RCC 7860 (cell line): ENCODE data around the gene PSMD4.
"Not testable (repeated sequence)": the region's sequence is repeated elsewhere in the genome, so short reads cannot be mapped to it uniquely, and the experiment has no call there.

ENCODE experiments used
- DNase-seq: peaks from one replicate; pipeline ENCODE4 v3.0.0-alpha.2; 2015; ENCODE audit warnings: low spot score
- FAIRE-seq: peaks from 2 replicates; lab custom pipeline; 2012; peaks lifted over from hg19 to GRCh38; lab: Jason Lieb, UNC

PSMD4 gene

DNA sequence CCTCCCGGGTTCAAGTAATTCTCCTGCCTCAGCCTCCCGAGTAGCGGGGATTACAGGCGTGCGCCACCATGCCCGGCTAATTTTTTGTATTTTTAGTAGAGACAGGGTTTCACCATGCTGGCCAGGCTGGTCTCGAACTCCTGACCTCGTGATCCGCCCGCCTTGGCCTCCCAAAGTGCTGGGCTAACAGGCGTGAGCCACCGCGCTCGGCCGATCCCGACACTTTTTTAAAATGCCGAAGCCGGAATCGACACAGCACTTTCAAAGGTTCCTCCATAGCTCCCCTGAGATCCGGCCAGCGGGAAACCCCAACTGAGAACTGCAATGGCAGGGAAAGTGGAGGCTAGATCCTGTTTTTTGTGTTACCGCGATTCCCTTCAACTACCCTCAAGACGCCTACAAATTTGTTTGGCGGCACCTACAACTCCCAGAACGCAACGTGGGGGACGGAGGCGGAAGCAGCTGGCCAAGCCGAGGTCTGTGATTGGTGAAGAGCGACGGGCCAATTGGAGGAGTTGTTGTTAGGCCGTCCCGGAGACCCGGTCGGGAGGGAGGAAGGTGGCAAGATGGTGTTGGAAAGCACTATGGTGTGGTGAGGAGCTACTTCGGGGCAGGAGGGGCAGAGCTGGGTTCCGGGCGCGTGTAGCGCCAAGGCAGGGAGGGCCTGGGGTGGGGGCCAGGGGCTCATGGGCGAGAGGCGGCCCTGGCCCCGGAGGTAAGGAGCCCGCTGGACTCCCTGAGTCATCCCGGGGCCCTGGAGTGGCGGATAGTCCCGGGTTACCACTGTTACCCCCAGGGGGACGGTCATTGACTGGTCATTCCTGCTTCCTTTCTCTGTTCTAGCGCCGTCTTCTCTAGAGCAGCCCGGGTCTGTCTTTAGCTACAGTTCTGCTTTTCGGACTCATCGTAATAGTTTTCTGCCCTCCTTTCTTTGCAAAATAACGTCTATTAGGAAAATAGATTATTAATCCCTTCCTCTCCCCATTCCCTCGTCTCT is at the start of gene PSMD4:
PSMD4 (plus strand) TSS at position 518 of the 997 bp plus-strand sequence; CDS start at position 567, 49 bp downstream.
- DNase-seq (peak; percentile 92), FAIRE-seq (peak; percentile 83)

DNA sequence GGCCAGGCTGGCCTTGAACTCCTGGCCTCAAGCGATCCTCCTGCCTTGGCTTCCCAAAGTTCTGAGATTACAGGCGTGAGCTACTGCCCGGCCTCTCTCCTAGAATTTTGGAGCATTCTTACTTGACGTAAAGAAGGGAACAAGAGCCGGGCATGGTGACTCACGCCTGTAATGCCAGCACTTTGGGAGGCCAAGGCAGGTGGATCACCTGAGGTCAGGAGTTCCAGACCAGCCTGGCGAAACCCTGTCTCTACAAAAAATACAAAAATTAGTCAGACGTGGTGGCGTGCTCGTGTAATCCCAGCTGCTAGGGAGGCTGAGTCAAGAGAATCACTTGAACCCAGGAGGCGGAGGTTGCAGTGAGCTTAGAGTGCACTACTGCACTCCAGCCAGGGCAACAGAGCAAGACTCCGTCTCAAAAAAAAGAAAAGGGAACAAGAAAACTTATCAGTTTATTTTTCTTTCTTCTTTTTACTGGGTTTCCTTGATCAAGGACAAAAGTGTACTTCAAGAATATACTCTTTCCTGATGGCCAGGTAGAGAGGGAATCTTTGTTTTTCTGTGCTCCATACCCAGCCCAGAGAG is 49.1 kb upstream of the PSMD4 start:
- DNase-seq, FAIRE-seq: not testable (repeated sequence)

DNA sequence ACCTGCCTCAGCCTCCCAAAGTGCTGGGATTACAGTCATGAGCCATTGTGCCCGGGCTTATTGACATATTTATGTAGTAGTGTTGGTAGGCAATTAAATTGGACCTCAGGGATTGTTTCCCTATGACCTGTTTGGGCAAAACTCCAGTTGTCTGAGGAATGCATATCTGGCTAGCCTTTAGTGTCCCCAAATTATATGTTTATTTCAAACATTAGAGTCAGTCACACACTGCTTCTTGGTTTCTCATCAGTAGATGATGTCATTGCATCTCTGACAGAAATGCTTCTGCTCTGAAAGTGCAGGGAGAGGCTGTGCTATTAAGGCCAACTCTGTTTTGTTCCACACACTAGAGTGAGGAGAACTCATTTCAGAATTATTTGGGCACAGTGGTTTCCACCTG is 43.7 kb upstream of the PSMD4 start:
- DNase-seq (no peak), FAIRE-seq (no peak)

DNA sequence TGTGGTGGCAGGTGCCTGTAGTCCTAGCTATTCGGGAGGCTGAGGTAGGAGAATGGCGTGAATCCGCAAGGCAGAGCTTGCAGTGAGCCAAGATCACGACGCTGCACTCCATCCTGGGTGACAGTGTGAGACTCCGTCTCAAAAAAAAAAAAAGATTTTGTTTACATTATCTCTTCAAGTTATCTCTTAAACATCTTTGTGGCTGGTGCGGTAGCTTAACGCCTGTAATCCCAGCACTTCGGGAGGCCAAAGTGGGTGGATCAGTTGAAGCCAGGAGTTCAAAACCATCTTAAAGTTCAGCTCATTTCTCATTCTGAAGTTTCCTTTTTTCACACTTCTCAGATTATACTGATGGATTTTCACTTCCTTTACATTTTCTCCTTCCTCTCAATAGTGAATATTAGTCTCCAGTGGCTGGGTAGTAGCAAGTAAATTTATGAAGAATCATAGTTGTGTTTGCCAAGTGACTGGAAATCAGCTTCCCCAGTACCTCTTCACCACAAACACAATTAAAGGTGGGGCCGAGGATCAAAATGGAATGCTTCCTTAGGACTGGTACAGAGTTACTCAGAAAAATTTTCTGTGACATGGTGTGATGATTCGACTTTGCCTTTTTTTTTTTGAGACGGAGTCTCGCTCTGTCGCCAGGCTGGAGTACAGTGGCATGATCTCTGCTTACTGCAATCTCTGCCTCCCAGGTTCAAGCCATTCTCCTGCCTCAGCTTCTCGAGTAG is 42.4 kb upstream of the PSMD4 start:
- FAIRE-seq: no peak
- DNase-seq: no peak

DNA sequence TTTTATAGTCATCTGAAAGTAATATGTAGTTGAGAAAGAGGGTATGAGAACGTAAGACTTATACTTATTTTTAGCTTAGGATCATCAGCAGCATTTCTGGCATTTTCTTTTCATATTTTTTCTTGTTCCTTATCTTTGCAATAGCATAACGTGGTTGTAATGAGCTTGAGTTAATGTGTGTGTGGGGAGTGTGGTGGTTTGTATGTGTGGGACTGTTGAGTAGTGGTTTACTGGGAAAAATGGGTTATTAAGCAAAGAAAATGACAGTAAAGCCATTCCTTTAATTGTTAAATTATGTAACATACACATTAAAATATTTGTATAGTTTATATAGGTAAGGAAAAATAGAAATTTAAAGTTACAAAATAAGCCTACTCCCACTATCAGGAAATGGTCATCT is 41.0 kb upstream of the PSMD4 start:
- DNase-seq: no peak
- FAIRE-seq: no peak

DNA sequence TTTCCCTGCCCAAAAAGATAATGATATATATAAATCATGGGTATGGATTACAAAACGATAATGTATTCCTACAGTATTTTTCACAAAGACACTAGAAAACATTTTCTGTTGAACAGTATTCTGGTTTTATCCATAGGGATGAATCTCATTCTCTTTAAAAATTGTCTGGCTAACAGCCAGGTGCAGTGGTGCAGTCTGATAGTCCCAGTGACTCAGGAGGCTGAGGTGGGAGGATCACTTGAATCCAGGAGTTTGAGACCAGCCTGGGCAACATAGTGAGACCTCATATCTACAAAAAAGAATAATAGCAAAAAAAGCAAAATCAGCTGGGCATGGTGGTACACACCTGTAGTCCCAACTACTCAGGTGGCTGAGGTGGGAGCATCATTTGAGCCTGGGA is 32.9 kb upstream of the PSMD4 start:
- DNase-seq (no peak), FAIRE-seq (no peak)

DNA sequence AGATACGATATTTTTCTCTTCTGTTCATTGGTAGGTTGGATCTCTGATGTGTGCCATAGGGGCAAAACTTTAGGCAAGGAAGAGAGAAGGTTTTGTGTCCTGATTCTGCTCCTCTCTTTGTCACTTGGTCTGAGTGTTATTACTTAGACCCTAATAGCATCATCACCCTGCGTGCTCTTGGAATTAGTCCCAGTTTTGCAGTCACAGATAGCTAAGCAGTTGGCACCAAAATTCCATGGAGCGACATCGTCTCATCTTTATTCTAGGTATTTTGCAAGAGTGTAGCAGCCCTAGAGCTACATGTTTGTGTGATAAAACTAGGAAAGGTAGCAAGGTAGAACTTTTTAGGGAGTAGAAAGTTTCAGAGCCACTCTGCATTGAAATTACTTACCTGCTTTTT is 32.4 kb upstream of the PSMD4 start:
- no peak for FAIRE-seq
- no peak for DNase-seq

DNA sequence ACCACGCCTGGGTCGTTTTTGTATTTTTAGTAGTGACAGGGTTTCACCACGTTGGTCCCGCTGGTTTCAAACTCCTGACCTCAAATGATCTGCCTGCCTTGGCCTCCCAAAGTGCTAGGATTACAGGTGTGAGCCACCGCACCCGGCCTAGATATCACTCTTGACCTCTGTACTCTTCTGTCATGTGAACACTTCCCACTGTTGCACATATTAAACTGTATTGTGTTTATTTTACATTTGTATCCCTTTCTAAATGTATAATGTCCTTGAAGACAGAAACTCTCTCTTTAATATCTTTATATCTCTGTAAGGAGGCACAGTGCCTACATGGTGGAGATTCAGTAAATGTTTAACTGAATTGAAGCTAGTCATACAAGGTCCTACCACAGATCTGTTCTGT is 19.3 kb upstream of the PSMD4 start:
- peak; percentile 46 for FAIRE-seq

DNA sequence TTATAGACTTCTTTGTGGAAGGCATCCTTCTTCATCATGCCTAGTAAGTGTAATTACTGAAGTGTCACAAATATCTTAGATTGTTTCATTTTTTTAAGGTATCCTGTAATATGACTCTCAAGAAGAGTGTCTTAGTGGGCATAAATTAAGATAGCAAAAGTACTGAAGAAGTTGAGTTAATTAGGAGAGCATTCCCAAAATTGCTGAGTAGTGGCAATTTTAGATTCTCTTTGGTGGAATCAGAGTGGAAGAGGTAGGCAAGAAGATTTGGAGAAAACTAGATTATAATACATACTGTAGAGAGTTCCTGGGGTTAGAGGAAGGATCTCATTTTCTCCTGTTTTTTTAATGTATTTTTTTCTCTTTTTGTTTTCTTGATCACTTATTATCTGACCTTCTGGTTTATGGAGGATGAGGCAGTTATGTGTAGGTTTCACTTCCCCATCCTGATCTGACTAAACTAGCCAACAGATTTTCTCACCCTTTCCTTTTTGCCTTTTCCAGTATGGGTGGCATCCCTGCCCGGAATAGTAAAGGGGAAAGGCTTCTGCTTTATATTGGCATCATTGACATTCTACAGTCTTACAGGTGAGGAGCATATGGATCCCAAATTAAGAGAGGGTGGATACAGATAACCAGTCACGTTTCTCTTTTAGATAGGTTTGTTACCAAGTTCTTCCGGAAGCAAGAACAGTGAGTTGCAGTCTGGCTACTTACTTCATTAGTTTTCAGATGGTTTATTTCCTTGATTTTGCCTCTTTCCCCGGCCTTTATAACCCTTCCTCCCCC is 16.7 kb upstream of the PSMD4 start:
- DNase-seq: no peak
- no peak for FAIRE-seq

More for the DNA sequence above, 19.3 kb upstream of the PSMD4 start:
- no peak for DNase-seq

DNA sequence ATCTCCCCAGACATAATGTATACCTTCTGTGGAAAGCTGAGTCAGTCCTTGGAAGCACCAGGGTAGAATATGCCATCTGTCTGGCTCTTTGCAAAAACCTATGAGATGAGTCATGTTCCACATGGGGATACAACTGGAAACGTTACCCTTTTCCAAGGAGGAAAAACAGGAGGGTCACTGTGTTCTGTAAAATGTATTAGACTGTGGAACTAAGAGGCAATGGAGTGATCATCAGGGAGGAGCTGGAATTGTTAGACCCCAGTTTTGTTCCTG is 16.1 kb upstream of the PSMD4 start:
- DNase-seq (peak; percentile 74), FAIRE-seq (peak; percentile 91)

DNA sequence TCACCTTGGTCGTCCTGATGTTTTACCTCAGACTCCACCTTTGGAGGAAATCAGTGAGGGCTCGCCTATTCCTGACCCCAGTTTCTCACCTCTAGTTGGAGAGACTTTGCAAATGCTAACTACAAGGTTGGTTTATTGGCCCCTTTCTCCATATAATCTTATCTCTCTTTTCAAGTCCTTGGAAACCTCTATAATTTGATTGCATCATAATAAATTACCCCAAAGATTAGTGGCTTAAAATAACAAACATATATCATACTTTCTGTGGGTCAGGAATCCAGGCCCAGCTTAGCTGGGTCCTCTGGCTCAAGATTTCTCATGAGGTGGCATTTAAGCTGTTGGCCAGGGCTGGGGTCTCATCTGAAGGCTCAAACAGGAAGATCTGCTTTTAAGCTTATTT is 12.1 kb upstream of the PSMD4 start:
- FAIRE-seq: no peak
- DNase-seq: no peak

DNA sequence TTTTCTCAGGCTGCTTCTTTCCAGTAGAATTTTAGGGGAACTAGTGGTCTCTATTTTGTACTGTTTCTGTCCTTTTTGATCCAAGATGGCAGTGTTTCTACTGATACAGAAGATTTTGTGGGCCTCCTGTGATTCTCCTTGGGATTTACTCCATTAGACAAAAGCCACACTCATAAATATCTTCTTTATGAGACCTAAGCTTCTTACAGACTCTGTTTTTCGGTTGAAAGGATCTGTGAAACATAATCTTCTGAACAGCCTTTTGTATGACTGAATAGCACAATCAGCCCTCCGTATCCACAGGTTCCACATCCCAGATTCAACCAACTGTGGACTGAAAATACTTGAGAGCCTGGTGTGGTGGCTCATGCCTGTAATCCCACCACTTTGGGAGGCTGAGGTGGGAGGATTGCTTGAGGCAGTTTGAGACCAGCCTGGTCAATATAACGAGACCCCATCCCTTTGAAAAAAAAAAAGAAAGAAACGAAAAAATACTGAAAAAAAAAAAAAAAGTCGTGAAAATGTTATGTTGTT is 10.8 kb upstream of the PSMD4 start:
- DNase-seq (no peak), FAIRE-seq (no peak)

DNA sequence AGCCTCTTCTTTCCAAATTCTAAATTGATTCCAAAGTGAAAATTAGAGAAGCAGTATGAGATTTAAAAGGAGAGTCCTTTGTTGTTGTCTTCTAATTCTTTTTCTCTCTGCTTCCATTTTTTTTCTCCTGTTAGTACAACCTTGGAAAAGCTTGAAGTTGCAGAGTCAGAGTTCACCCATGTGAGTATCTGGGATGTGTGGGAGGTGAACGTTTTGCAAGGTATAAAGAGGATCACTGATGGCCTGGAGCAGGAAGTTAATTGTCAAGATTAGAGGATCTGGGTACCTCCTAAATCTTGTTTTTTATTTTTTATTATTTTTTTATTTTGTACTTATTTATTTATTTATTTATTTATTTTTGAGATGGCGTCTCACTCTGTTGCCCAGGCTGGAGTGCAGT is 7.7 kb upstream of the PSMD4 start:
- FAIRE-seq (no peak), DNase-seq (no peak)

DNA sequence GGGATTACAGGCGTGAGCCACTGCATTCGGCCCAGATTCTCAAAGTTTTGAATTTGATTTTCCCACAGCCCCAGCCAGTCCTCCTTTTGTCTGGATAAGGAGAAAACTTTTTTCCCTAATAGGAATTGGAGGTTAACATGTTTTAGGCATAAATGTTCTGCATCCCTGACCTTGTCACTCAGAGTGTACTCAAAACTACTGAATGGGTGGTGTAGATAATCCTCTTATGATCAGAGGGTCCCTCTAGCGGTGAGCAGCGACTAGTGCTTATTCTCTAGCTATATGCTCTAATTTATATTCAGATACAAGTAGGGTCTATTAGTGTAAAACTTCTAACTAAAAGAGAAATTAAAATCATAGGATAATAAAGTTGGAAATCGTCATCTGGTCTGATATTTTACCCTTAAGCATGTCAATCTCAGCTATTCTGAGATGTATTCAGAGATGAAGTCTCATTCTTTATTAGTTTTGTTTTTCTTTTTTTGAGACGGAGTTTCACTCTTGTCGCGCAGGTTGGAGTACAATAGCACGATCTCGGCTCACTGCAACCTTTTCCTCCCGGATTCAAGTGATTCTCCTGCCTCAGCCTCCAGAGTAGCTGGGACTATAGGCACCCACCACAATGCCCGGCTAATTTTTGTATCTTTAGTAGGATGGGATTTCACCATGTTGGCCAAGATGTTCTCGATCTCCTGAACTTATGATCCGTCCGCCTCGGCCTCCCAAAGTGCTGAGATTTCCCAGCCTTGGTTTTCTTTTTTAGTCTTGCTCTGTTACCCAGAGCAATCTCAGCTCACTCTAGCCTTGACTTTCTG is 2.7 kb upstream of the PSMD4 start:
- peak; percentile 73 for FAIRE-seq
- peak; percentile 77 for DNase-seq

DNA sequence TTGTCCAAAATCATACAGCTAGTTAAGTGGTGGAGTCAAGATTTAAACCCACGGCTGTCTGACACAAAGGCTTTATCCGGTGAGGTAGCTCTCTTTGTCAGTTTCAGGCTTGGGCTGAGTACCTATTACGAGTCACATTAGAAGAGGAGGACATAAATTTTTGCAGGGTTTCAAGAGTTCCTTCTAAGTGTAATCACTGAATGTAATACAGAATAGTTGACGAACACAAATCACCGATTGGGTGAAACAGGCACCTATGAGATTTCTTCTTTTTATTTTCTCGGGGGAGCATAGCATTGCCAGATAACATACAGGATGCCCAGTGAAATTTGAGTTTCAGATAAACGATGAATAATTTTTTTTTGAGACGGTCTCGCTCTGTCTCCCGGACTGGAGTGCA is 847 bp downstream of the PSMD4 start:
- no peak for FAIRE-seq
- no peak for DNase-seq

DNA sequence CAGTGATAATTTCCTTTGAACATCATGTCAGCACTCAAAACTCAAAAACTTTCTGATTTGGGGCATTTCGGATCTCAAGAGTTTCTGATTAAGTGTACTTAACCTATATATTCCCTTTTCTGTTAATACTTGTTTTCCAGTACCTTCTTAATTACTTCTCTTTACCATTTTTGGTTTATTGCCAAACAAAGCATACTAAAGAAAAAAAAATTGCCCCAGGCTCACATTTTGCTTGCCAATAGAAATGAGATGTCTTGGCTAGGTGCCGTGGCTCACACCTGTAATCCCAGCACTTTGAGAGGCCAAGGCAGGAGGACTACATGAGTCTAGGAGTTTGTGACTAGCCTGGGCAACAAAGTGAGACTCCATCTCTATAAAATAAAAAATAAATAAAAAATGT is 4.8 kb downstream of the PSMD4 start:
- FAIRE-seq: no peak
- no peak for DNase-seq

DNA sequence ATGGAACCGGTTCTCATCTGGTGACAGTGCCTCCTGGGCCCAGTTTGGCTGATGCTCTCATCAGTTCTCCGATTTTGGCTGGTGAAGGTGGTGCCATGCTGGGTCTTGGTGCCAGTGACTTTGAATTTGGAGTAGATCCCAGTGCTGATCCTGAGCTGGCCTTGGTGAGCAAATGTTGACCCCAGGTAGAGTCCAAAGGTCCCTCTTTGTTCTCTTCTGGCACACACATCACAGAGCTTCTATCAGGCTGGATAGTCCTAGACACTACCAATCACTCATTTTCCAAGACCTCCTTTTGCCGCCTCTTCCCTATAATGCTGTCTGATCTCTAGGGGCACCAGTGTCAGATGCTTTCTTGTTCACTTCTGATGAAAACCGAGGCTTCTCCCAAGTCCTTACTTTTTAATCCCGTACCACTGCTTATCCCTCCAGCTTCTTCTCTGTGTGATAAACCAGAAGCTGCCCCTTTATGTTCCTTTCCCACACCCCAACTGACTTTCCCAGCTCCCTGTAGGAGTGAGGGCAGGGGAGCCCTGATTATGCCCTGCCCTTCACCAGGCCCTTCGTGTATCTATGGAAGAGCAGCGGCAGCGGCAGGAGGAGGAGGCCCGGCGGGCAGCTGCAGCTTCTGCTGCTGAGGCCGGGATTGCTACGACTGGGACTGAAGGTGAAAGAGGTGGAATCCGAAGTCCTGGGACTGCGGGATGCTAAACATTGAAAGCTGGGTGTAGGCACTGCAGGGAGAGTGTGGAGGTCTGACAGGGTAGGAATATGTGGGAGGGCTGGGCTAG is 11.1 kb downstream of the PSMD4 start:
- FAIRE-seq (no peak), DNase-seq (no peak)

DNA sequence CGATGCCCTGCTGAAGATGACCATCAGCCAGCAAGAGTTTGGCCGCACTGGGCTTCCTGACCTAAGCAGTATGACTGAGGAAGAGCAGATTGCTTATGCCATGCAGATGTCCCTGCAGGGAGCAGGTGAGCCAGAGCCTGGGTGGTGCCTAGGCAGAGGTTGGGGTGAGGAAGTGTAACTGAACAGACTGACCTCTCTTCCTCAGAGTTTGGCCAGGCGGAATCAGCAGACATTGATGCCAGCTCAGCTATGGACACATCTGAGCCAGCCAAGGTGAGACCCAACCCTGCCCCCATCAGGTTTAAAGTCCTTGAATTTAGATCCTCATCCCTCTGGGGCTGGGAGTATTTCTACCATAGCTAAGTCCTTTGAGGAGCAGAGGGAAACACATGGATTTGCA is 11.8 kb downstream of the PSMD4 start:
- FAIRE-seq (no peak), DNase-seq (no peak)

DNA sequence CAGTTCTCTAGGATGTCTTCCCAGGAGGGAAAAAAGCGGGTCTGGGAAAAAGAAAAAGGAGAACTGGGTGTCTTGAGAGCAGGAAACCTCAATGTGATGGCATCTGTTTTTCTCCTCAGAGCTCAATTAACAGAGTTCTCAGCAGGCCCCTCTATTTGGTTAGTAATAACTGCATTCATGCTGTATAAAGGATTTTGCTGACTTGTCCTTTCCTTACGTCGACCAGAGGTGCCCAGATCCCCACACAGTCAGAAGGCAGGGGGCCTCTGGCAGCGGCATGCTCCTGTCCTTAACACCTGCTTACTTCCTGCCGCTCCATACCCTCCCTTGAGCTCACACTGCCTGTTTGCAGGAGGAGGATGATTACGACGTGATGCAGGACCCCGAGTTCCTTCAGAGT is 12.3 kb downstream of the PSMD4 start:
- DNase-seq: no peak
- FAIRE-seq: no peak
